ENCODE data around the gene P4HB.

P4HB gene

GRCh38 chr17:81824595-81824994 lies 35.7 kb downstream of the P4HB start:
- no peak for DNase-seq

- no peak for DNase-seq
Measured at GRCh38 chr17:81823820-81824550, 36.4 kb downstream of the P4HB start.

GRCh38 chr17:81822996-81823819 lies 37.1 kb downstream of the P4HB start:
- no peak for DNase-seq

GRCh38 chr17:81822312-81822637 lies 38.1 kb downstream of the P4HB start:
- no peak for DNase-seq

GRCh38 chr17:81821603-81822311 lies 38.6 kb downstream of the P4HB start:
- DNase-seq = no peak

GRCh38 chr17:81821147-81821546 lies 39.2 kb downstream of the P4HB start:
- no peak for DNase-seq

- DNase-seq = no peak
Measured at GRCh38 chr17:81819708-81820107, 40.6 kb downstream of the P4HB start.

GRCh38 chr17:81817758-81818147 lies 42.6 kb downstream of the P4HB start:
- DNase-seq = no peak

- no peak for DNase-seq
Measured at GRCh38 chr17:81815646-81815986, 44.7 kb downstream of the P4HB start.

- no peak for DNase-seq
Measured at GRCh38 chr17:81814748-81815645, 45.3 kb downstream of the P4HB start.

GRCh38 chr17:81813861-81814683 lies 46.3 kb downstream of the P4HB start:
- DNase-seq = no peak

- DNase-seq = no peak
Measured at GRCh38 chr17:81813371-81813684, 47.0 kb downstream of the P4HB start.

- no peak for DNase-seq
Measured at GRCh38 chr17:81812571-81813370, 47.6 kb downstream of the P4HB start.

GRCh38 chr17:81811705-81812570 lies 48.4 kb downstream of the P4HB start:
- no peak for DNase-seq

- no peak for DNase-seq
Measured at GRCh38 chr17:81810892-81811704, 49.2 kb downstream of the P4HB start.

- DNase-seq = no peak
Measured at GRCh38 chr17:81810476-81810875, 49.9 kb downstream of the P4HB start.

GRCh38 chr17:81809556-81809998 lies 50.8 kb downstream of the P4HB start:
- DNase-seq = no peak

GRCh38 chr17:81808778-81809555 lies 51.4 kb downstream of the P4HB start:
- no peak for DNase-seq
